GM19193 (cell line): ENCODE results near the gene IKZF3.

ENCODE experiments used
- POLR2A ChIP-seq: IDR thresholded peaks from 4 replicates; pipeline ENCODE4 v1.6.1; 2011; ENCODE audit not compliant: insufficient read depth, insufficient read length; ENCODE audit errors: extremely low read depth

The IKZF3 gene

DNA sequence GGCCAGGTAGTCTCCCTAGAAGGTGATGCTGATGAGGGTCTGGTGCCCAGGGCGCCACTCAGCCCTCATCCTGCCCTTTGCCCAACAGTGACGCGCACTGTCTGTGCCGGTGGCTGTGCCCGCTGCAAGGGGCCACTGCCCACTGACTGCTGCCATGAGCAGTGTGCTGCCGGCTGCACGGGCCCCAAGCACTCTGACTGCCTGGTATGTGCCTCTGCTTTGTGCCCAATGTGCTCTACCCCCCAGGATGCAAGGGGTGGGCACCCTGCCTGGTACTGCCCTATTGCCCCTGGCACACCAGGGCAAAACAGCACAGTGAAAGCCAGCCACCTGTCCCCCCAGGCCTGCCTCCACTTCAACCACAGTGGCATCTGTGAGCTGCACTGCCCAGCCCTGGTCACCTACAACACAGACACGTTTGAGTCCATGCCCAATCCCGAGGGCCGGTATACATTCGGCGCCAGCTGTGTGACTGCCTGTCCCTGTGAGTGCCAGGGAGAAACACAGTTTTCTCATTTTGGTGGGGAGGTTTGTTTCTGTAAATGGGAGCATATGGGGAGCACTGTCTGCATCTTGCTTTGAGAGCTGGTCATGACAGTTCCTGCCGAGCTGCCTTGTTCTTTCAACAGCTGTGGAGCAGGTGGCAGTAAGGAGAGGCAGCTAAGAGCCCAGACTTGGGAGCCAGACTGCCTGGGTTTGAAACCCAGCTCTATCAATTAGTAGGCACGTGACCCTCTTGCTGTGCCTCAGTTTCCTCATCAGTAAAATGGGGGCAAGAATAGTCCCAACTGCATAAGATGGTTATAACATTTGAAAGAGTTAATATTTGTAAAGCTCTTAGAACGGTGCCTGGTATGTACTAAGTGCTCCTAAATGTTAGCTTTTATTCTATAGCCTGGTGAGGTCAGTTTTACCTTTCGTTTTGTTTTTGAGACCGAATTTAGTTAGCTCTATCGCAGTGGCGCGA is 153.8 kb downstream of the IKZF3 start:
- TF ChIP-seq POLR2A, result no peak

DNA sequence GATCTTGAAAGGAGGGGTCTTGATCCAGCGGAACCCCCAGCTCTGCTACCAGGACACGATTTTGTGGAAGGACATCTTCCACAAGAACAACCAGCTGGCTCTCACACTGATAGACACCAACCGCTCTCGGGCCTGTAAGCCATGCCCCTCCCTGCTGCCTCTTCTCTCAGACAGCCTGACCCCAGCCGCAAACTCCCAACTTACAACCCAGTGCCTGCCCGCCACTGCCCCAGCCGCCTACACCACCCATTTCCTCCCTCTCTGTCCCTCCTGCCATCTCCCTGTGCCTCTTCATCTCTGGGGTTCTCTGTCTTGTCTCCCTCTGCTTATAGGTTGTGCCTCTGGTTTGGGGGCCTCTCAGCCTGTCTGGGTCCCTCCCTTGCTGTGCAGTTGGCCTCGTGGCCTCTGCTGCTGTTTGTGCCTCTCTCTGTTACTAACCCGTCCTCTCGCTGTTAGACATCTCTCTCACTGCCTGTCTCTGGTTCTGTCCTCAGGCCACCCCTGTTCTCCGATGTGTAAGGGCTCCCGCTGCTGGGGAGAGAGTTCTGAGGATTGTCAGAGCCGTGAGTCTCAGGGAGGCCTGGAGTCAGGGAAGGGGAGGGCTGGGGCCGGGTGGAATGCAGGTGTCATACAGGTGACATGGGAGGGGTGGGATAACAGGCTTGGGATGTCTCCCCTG is 154.7 kb downstream of the IKZF3 start:
- no peak for TF ChIP-seq POLR2A
